Breast epithelium (tissue), 4 donors: ENCODE data around the gene PNPLA8. TPM values are rescaled to one million over a fixed set of nuclear protein-coding genes. Genes with fewer than 3 reads are reported as not detected.
"Not testable (repeated sequence)": the region's sequence is repeated elsewhere in the genome, so short reads cannot be mapped to it uniquely, and the experiment has no call there.

Experiments
- DNase-seq, 2 donors: peaks; one replicate each; pipeline ENCODE4 v3.0.0-alpha.2; 2019; ENCODE audit warnings: low spot score in 2 of 2
- H3K27ac ChIP-seq, 2 donors: fragments of 200-600 bp; sonication (generic) in 1 of 2; one replicate each; pipeline ENCODE4 v1.5.1; 2016 to 2019; ENCODE audit warnings: mild to moderate bottlenecking in 1 of 2
- H3K27me3 ChIP-seq, 2 donors: fragments of 200-600 bp; sonication (generic) in 1 of 2; one replicate each; pipeline versions ENCODE4 v1.5.1 to v1.6.0; 2017 to 2019; ENCODE audit warnings: control low read depth in 1 of 2, mild to moderate bottlenecking in 1 of 2
- H3K36me3 ChIP-seq: fragments of 200-600 bp; one replicate; pipeline ENCODE4 v1.5.1; 2019
- H3K4me1 ChIP-seq, 2 donors: fragments of 200-600 bp; sonication (generic); one replicate each; pipeline ENCODE4 v1.5.1; 2016 to 2019; ENCODE audit warnings: control low read depth in 1 of 2
- H3K4me3 ChIP-seq, 3 donors: fragments of 200-600 bp; sonication (generic); 1 replicate in 2 of 3; 2 replicates in 1 of 3; pipeline ENCODE4 v1.5.1; 2016 to 2019; ENCODE audit warnings: mild to moderate bottlenecking in 3 of 3, moderate library complexity in 2 of 3
- H3K9me3 ChIP-seq, 2 donors: fragments of 200-600 bp; sonication (generic) in 1 of 2; one replicate each; pipeline ENCODE4 v1.5.1; 2016 to 2019; ENCODE audit warnings: control low read depth in 1 of 2
- CTCF ChIP-seq, 3 donors: fragments of 450-650 bp; IDR thresholded peaks; one replicate each; pipeline ENCODE4 v1.5.1; 2016 to 2017; ENCODE audit warnings: antibody characterized with exemption in 3 of 3, mild to moderate bottlenecking in 3 of 3, moderate library complexity in 3 of 3
- POLR2A ChIP-seq: fragments of 450-650 bp; IDR thresholded peaks from one replicate; pipeline ENCODE4 v1.6.1; 2016; ENCODE audit warnings: antibody characterized with exemption, mild to moderate bottlenecking, moderate library complexity
- POLR2AphosphoS5 ChIP-seq, 3 donors: sonication (generic); formaldehyde crosslinking; IDR thresholded peaks; one replicate each; pipeline ENCODE4 v1.6.1; 2017; ENCODE audit warnings: antibody characterized with exemption in 3 of 3
- intact Hi-C: fragments of 100-400 bp; cut with DNase I; formaldehyde crosslinking; loops from one replicate; pipeline ENCODE4 v1.15.1; 2023; ENCODE audit warnings: low total_unique reads
- total RNA-seq, 3 donors: library from RNA; depleted of rRNA; stranded (reverse); fragments of >200 nt; gene quantifications; one replicate each; pipeline ENCODE4 v1.1.0, GENCODE V29; 2016

PNPLA8 gene
- total RNA-seq, 3 donors from 2014 or later, result 36.1 to 48.6 (median 48.5) TPM

- no peaks in the 10 kb centered on the region for H3K4me1 ChIP-seq
- no peaks in the 10 kb centered on the region for H3K27me3 ChIP-seq
- no peaks in the 10 kb centered on the region for H3K9me3 ChIP-seq
- no peak for DNase-seq
- no peak overlapping the region for H3K4me3 ChIP-seq
- no peak overlapping the region for H3K27ac ChIP-seq
- intact Hi-C loops, result no loop called here
- H3K36me3 ChIP-seq, result no peaks in the 10 kb centered on the region
- TF ChIP-seq CTCF (IDR thresholded peaks at IDR 0.05) (no peak), POLR2A (no peak), POLR2AphosphoS5 (IDR thresholded peaks at IDR 0.05) (no peak)
Observed at GRCh38 chr7:108468246-108468645, 57.7 kb downstream of the PNPLA8 start.

GRCh38 chr7:108467391-108467790, 58.5 kb downstream of the PNPLA8 start:
- Histone ChIP-seq H3K36me3 (no peaks in the 10 kb centered on the region), H3K4me1 (no peaks in the 10 kb centered on the region), H3K4me3 (no peak overlapping the region), H3K27ac (no peak overlapping the region), H3K9me3 (no peaks in the 10 kb centered on the region), H3K27me3 (no peaks in the 10 kb centered on the region)
- no peak for DNase-seq
- TF ChIP-seq POLR2AphosphoS5 (IDR thresholded peaks at IDR 0.05) (no peak), POLR2A (no peak), CTCF (IDR thresholded peaks at IDR 0.05) (no peak)
- intact Hi-C loops, result no loop called here

GRCh38 chr7:108466322-108466721, 59.6 kb downstream of the PNPLA8 start:
- H3K4me1 ChIP-seq, H3K9me3 ChIP-seq, H3K36me3 ChIP-seq, H3K27ac ChIP-seq, DNase-seq, intact Hi-C loops, H3K27me3 ChIP-seq, H3K4me3 ChIP-seq: not testable (repeated sequence)

GRCh38 chr7:108464743-108465142, 61.2 kb downstream of the PNPLA8 start:
- no peak overlapping the region for H3K27ac ChIP-seq
- intact Hi-C loops, result no loop called here
- no peaks in the 10 kb centered on the region for H3K27me3 ChIP-seq
- no peaks in the 10 kb centered on the region for H3K9me3 ChIP-seq
- H3K4me3 ChIP-seq, result no peak overlapping the region
- TF ChIP-seq POLR2A (no peak), CTCF (IDR thresholded peaks at IDR 0.05) (no peak), POLR2AphosphoS5 (IDR thresholded peaks at IDR 0.05) (no peak)
- no peaks in the 10 kb centered on the region for H3K36me3 ChIP-seq
- no peak for DNase-seq
- H3K4me1 ChIP-seq, result no peaks in the 10 kb centered on the region

GRCh38 chr7:108463613-108464012, 62.3 kb downstream of the PNPLA8 start:
- TF ChIP-seq CTCF (IDR thresholded peaks at IDR 0.05) (no peak), POLR2A (no peak), POLR2AphosphoS5 (IDR thresholded peaks at IDR 0.05) (no peak)
- Histone ChIP-seq H3K4me1 (no peaks in the 10 kb centered on the region), H3K27me3 (no peaks in the 10 kb centered on the region), H3K9me3 (no peaks in the 10 kb centered on the region), H3K27ac (no peak overlapping the region), H3K4me3 (no peak overlapping the region), H3K36me3 (no peaks in the 10 kb centered on the region)
- DNase-seq, result no peak
- intact Hi-C loops, result no loop called here

- no peaks in the 10 kb centered on the region for H3K36me3 ChIP-seq
- intact Hi-C loops, result no loop called here
Observed at GRCh38 chr7:108461840-108462239, 64.1 kb downstream of the PNPLA8 start.

More at GRCh38 chr7:108461840-108462239, 64.1 kb downstream of the PNPLA8 start:
- H3K4me1 ChIP-seq, result no peaks in the 10 kb centered on the region
- no peak overlapping the region for H3K4me3 ChIP-seq
- no peak for TF ChIP-seq CTCF (IDR thresholded peaks at IDR 0.05)
- no peak for TF ChIP-seq POLR2A
- no peak for TF ChIP-seq POLR2AphosphoS5 (IDR thresholded peaks at IDR 0.05)
- no peak overlapping the region for H3K27ac ChIP-seq
- no peak for DNase-seq
- peaks cover 0 to 5% of the 10 kb centered on the region in 2 donors for H3K27me3 ChIP-seq
- H3K9me3 ChIP-seq, result no peaks in the 10 kb centered on the region
